Measurements from ENCODE around the gene TRA2B.
"Not testable (repeated sequence)": the region's sequence is repeated elsewhere in the genome, so short reads cannot be mapped to it uniquely, and the experiment has no call there.

Gene TRA2B

DNA sequence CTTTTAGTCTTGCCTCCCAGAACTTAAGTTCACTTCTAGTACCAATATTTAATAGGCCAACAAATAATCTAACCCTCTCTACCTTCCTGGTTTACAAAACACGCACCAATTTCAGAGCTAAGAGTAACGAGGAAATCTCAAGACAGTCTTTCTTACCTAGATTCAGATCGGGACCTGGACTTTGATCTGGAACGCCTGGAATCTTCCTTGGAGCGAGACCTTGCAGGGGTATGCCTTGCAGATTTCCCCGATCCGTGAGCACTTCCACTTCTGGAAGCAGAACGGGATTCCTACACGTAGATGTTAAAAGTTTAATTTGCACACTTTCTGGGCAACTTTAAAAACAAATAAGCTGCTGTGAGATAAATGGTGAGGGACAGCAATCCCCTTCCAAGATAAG, 11.4 kb downstream of the TRA2B start:
- ATAC-seq (no peak), DNase-seq (no peak)
- H3K36me3 Mint-ChIP-seq (ENCODE audit: low read depth), result peaks cover 98% of the 10 kb centered on the region
- H3K27ac Mint-ChIP-seq, result peak overlapping the region; percentile 36
- no peaks in the 10 kb centered on the region for H3K27me3 Mint-ChIP-seq
- H3K4me1 Mint-ChIP-seq, result peaks cover 82% of the 10 kb centered on the region
- H3K4me3 Mint-ChIP-seq, result peak overlapping the region; percentile 100
- no peaks in the 10 kb centered on the region for H3K9me3 Mint-ChIP-seq

DNA sequence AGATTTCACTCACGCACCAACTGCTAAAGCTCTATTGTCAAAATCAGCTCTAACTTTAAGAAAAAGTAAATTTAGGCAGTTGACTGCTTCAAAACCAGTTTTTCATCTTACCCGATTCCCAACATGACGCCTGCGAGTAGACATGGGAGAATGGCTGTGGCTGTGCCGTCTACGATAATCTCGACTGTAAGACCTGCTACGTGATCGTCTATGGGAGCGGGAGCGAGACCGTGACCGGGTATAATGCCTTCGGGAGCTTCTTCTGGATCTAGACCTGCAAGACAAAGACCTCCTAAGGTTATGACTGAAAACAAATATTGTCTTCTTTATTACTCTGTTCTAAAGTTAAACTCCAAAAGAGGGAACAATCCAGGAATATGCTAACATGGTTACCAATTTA, 12.5 kb downstream of the TRA2B start:
- no peak for DNase-seq
- peak overlapping the region; percentile 65 for H3K27ac Mint-ChIP-seq
- H3K4me3 Mint-ChIP-seq, result peak overlapping the region; percentile 25
- peaks cover 97% of the 10 kb centered on the region for H3K36me3 Mint-ChIP-seq (ENCODE audit: low read depth)
- H3K9me3 Mint-ChIP-seq, result no peaks in the 10 kb centered on the region
- H3K27me3 Mint-ChIP-seq, result no peaks in the 10 kb centered on the region
- no peak for ATAC-seq
- H3K4me1 Mint-ChIP-seq, result peaks cover 71% of the 10 kb centered on the region

GRCh38 chr3:185924375-185924774, 13.4 kb downstream of the TRA2B start:
- no peak for ATAC-seq
- Mint-ChIP-seq H3K9me3 (no peaks in the 10 kb centered on the region), H3K27ac (peak overlapping the region; percentile 65)

DNA sequence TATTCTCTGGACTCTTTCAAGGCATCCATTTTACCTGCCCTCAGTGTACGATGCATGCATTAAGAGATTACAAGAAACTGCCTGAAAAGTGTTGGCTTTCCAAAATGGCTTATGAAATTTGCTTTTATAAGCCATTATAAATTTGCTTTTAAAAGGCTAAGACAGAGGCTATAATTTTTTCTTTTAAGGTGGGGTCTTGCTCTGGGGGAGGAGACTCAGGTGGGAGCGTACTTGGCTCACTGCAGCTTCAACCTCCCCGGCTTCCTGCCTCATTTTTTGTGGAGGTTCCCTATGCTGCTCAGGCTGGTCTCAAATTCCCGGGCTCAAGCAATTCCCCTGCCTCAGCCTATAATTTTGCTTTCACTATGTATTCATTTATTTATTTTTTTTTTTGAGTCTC, 17.6 kb downstream of the TRA2B start:
- no peak for DNase-seq
- no peaks in the 10 kb centered on the region for H3K9me3 Mint-ChIP-seq
- H3K36me3 Mint-ChIP-seq (ENCODE audit: low read depth), result peaks cover 95% of the 10 kb centered on the region
- no peaks in the 10 kb centered on the region for H3K27me3 Mint-ChIP-seq
- ATAC-seq, result no peak
- H3K27ac Mint-ChIP-seq, result no peak overlapping the region
- no peak overlapping the region for H3K4me3 Mint-ChIP-seq
- peaks cover 26% of the 10 kb centered on the region for H3K4me1 Mint-ChIP-seq

More at GRCh38 chr3:185924375-185924774, 13.4 kb downstream of the TRA2B start:
- Mint-ChIP-seq H3K27me3 (no peaks in the 10 kb centered on the region), H3K4me1 (peaks cover 65% of the 10 kb centered on the region), H3K36me3 (ENCODE audit: low read depth) (peaks cover 95% of the 10 kb centered on the region), H3K4me3 (no peak overlapping the region)
- no peak for DNase-seq

- H3K9me3 Mint-ChIP-seq, result no peaks in the 10 kb centered on the region
- no peaks in the 10 kb centered on the region for H3K27me3 Mint-ChIP-seq
- no peak overlapping the region for H3K4me3 Mint-ChIP-seq
- DNase-seq (no peak), ATAC-seq (no peak)
- H3K27ac Mint-ChIP-seq, result peak overlapping the region; percentile 49
- peaks cover 5% of the 10 kb centered on the region for H3K4me1 Mint-ChIP-seq
- peaks cover 71% of the 10 kb centered on the region for H3K36me3 Mint-ChIP-seq (ENCODE audit: low read depth)
Measured at GRCh38 chr3:185916042-185916833, 21.6 kb downstream of the TRA2B start.

DNA sequence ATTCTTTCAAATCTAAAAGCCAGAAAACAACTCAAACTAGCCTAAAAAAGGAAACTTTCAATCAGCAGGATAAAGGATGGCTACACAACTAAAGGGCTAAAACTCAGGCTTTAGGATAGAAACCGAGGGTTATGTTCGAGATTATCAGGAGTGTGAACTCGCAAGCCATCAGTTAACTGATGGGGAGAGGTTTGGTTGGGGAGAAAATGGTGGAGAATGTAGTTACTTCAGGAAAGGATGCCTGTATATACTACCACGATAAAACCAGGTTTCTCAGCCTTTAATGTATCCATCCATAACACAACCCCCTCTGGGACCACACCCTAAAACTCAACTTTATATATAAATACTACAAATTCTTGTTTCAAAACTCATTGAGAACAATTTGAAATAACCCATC, 22.2 kb downstream of the TRA2B start:
- Mint-ChIP-seq H3K27ac (peak overlapping the region; percentile 66), H3K4me1 (peaks cover 5% of the 10 kb centered on the region), H3K27me3 (no peaks in the 10 kb centered on the region), H3K9me3 (no peaks in the 10 kb centered on the region), H3K36me3 (ENCODE audit: low read depth) (peaks cover 66% of the 10 kb centered on the region), H3K4me3 (no peak overlapping the region)
- DNase-seq (no peak), ATAC-seq (no peak)

DNA sequence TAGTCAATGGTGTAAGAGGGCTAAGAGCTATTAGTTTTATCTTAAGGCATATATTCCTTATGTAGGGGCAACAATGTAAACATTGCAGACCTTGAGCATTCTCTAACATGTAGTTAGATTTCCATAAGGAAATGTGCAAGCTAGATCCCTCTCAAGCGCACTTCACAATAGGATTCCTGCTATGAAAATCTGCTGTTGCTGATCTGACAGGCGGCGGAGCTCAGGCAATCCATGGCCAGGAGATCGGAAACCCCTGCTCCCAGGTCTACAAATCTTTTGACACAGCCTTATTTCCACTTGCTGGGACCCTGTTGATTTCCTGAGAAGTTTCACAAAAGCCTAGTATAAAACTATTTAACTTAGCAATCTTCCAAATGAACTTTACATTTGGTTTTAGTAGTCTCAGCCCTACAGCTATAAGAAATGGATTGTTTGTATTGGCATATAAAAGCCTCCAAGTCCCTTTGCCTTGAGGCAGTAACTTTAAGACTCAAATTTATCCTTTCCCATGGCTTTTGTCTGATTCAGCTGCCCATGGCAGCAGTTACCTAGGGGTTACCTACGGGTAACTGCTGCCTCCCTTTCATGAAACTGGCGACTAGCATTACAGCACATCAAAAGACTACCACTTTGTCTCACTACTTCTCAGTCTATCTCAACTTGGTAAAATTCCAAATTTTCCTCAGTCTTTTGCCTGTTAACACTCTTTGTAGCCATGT, 22.7 kb downstream of the TRA2B start:
- H3K36me3 Mint-ChIP-seq (ENCODE audit: low read depth), result peaks cover 63% of the 10 kb centered on the region
- H3K27me3 Mint-ChIP-seq, result no peaks in the 10 kb centered on the region
- H3K9me3 Mint-ChIP-seq, result no peaks in the 10 kb centered on the region
- H3K4me1 Mint-ChIP-seq, result peaks cover 6% of the 10 kb centered on the region
- no peak overlapping the region for H3K4me3 Mint-ChIP-seq
- ATAC-seq, result no peak
- no peak for DNase-seq
- H3K27ac Mint-ChIP-seq, result peak overlapping the region; percentile 66

GRCh38 chr3:185912929-185913901, 24.6 kb downstream of the TRA2B start:
- DNase-seq (no peak), ATAC-seq (peak; percentile 21)
- H3K4me1 Mint-ChIP-seq, result peaks cover 3% of the 10 kb centered on the region
- H3K36me3 Mint-ChIP-seq (ENCODE audit: low read depth), result peaks cover 45% of the 10 kb centered on the region
- H3K9me3 Mint-ChIP-seq, result no peaks in the 10 kb centered on the region
- no peak overlapping the region for H3K27ac Mint-ChIP-seq
- H3K27me3 Mint-ChIP-seq, result no peaks in the 10 kb centered on the region
- no peak overlapping the region for H3K4me3 Mint-ChIP-seq

GRCh38 chr3:185912512-185912911, 25.3 kb downstream of the TRA2B start:
- Mint-ChIP-seq H3K27me3 (no peaks in the 10 kb centered on the region), H3K27ac (no peak overlapping the region), H3K4me1 (peaks cover 3% of the 10 kb centered on the region), H3K4me3 (no peak overlapping the region), H3K36me3 (ENCODE audit: low read depth) (peaks cover 38% of the 10 kb centered on the region), H3K9me3 (no peaks in the 10 kb centered on the region)
- no peak for ATAC-seq
- no peak for DNase-seq

- H3K27ac Mint-ChIP-seq, H3K9me3 Mint-ChIP-seq, DNase-seq, H3K27me3 Mint-ChIP-seq, H3K4me1 Mint-ChIP-seq, H3K4me3 Mint-ChIP-seq: not testable (repeated sequence)
- ATAC-seq, result peak; percentile 15
- peaks cover 24% of the 10 kb centered on the region for H3K36me3 Mint-ChIP-seq (ENCODE audit: low read depth)
Measured at GRCh38 chr3:185911076-185911448, 26.8 kb downstream of the TRA2B start.

GRCh38 chr3:185910322-185911075, 27.3 kb downstream of the TRA2B start:
- H3K27ac Mint-ChIP-seq, result peak overlapping the region; percentile 51
- not testable (repeated sequence) for H3K9me3 Mint-ChIP-seq, DNase-seq, H3K4me3 Mint-ChIP-seq, H3K27me3 Mint-ChIP-seq, H3K4me1 Mint-ChIP-seq
- ATAC-seq, result peak; percentile 21
- peaks cover 18% of the 10 kb centered on the region for H3K36me3 Mint-ChIP-seq (ENCODE audit: low read depth)

- not testable (repeated sequence) for H3K9me3 Mint-ChIP-seq, ATAC-seq, DNase-seq, H3K27ac Mint-ChIP-seq, H3K27me3 Mint-ChIP-seq, H3K4me1 Mint-ChIP-seq, H3K4me3 Mint-ChIP-seq
- H3K36me3 Mint-ChIP-seq (ENCODE audit: low read depth), result peaks cover 12% of the 10 kb centered on the region
Measured at GRCh38 chr3:185909913-185910312, 27.9 kb downstream of the TRA2B start.

- no peaks in the 10 kb centered on the region for H3K4me1 Mint-ChIP-seq
- H3K36me3 Mint-ChIP-seq (ENCODE audit: low read depth), result no peaks in the 10 kb centered on the region
- no peak overlapping the region for H3K27ac Mint-ChIP-seq
Measured at GRCh38 chr3:185900228-185900627, 37.6 kb downstream of the TRA2B start.

DNA sequence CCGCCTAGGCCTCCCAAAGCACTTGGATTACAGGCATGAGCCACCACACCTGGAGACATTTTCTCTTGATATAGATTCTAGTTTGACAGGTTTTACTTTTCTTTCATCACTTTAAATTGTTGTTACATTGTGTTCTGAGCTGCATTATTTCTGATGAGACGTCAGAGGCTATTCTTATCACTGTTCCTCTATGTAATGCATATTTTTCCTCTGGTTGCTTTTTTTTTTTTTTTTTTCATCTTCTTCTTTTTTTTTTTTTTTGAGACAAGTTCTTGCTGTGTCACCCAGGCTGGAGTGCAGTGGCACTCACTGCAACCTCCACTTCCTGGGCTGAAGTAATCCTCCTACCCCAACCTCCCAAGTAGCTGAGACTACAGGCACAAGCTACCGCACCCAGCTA, 41.2 kb downstream of the TRA2B start:
- DNase-seq (no peak), ATAC-seq (no peak)
- Mint-ChIP-seq H3K4me1 (no peaks in the 10 kb centered on the region), H3K4me3 (no peak overlapping the region), H3K27me3 (peaks cover 3% of the 10 kb centered on the region), H3K36me3 (ENCODE audit: low read depth) (no peaks in the 10 kb centered on the region), H3K9me3 (peaks cover 11% of the 10 kb centered on the region), H3K27ac (no peak overlapping the region)

More at GRCh38 chr3:185900228-185900627, 37.6 kb downstream of the TRA2B start:
- H3K9me3 Mint-ChIP-seq, result peaks cover 11% of the 10 kb centered on the region
- H3K27me3 Mint-ChIP-seq, result peaks cover 9% of the 10 kb centered on the region
- H3K4me3 Mint-ChIP-seq, result no peak overlapping the region
- DNase-seq, result no peak
- peak; percentile 49 for ATAC-seq
